ENCODE results near the gene RFTN1. TPM values are rescaled to one million over a fixed set of nuclear protein-coding genes. Genes with fewer than 3 reads are reported as not detected.
A peak's percentile ranks its signal among the peaks of the same experiment; 100 is the strongest.

Gene RFTN1
- total and polyA plus RNA-seq, 9 of the 15 experiments (the other 6 are each of a cell fraction or from before 2014, with no cell fraction given), result 0.08 to 0.51 (median 0.11) TPM; not detected in 6

- TF ChIP-seq ATF2 (CRISPR knock-in tag; IDR thresholded peaks at IDR 0.05) (no peak), MXI1 (IDR thresholded peaks at IDR 0.05; ENCODE audit: low read depth, low read length) (no peak), ETS1 (conservative IDR thresholded peaks at IDR 0.05; ENCODE audit: control insufficient read depth, low read depth, low read length) (no peak), TBP (optimal IDR thresholded peaks at IDR 0.05; ENCODE audit: low read depth, low read length) (no peak), TEAD4 (IDR thresholded peaks at IDR 0.05; ENCODE audit: low read length) (no peak), TEAD4 (CRISPR knock-in tag; IDR thresholded peaks at IDR 0.05; ENCODE audit: borderline replicate concordance) (no peak), KDM4B (IDR thresholded peaks at IDR 0.05; ENCODE audit: borderline replicate concordance in 2 of 2, low read depth in 1 of 2) (no peak), HMG20B (CRISPR knock-in tag; IDR thresholded peaks at IDR 0.05) (no peak), PKNOX1 (IDR thresholded peaks at IDR 0.05) (peak; percentile 33; the same call in 1 of the 2 replicates), FOSL1 (tag; conservative IDR thresholded peaks at IDR 0.05) (0 out of 2 replicates have a peak, but pooled peaks have one; percentile 24)
Observed at GRCh38 chr3:16300307-16300706, 213.2 kb downstream of the RFTN1 start (continued).
